OCI-LY7 (cell line): ENCODE measurements around the gene IKZF3.

Experiments
- EZH2phosphoT487 ChIP-seq: fragments of 200-600 bp; sonication (generic); IDR thresholded peaks from 2 replicates; pipeline ENCODE4 v1.6.1; 2018; ENCODE audit warnings: low read depth, borderline replicate concordance, mild to moderate bottlenecking, mixed run types, antibody characterized with exemption, low read length, moderate library complexity, mixed read lengths
- TF ChIP-seq, protein P1 (sequence below): fragments of 200-600 bp; sonication (generic); conservative IDR thresholded peaks from 2 replicates; pipeline ENCODE4 v1.5.1; 2014; ENCODE audit warnings: mild to moderate bottlenecking, antibody characterized with exemption, low read length, moderate library complexity, mixed read lengths

DNA sequence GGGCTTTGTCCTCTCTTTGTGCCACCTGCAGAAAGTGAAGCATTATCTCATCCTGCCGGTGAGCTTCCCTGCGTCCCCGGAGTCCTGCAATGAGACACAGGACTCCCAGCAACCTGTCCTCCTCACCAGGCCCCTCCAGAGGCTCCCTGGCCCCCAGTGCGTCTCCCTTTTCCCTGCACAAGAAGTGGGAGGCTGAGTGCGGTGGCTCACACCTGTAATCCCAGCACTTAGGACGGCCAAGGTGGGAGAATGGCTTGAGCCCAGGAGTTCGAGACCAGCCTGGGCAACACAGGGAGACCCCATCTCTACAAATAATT, 118.0 kb downstream of the IKZF3 start:
- TF ChIP-seq, protein P1, sequence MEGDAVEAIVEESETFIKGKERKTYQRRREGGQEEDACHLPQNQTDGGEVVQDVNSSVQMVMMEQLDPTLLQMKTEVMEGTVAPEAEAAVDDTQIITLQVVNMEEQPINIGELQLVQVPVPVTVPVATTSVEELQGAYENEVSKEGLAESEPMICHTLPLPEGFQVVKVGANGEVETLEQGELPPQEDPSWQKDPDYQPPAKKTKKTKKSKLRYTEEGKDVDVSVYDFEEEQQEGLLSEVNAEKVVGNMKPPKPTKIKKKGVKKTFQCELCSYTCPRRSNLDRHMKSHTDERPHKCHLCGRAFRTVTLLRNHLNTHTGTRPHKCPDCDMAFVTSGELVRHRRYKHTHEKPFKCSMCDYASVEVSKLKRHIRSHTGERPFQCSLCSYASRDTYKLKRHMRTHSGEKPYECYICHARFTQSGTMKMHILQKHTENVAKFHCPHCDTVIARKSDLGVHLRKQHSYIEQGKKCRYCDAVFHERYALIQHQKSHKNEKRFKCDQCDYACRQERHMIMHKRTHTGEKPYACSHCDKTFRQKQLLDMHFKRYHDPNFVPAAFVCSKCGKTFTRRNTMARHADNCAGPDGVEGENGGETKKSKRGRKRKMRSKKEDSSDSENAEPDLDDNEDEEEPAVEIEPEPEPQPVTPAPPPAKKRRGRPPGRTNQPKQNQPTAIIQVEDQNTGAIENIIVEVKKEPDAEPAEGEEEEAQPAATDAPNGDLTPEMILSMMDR: no peak
- TF ChIP-seq EZH2phosphoT487: no peak
